Kidney (tissue), 14 donors: Measurements from ENCODE around the gene AKR1A1. TPM values are rescaled to one million over a fixed set of nuclear protein-coding genes. Genes with fewer than 3 reads are reported as not detected.

Experiments used
- DNase-seq, 5 donors: peaks; one replicate each; pipeline ENCODE4 v3.0.0-alpha.2; 2013 to 2020
- FAIRE-seq: peaks from 2 replicates; lab custom pipeline; 2012; peaks lifted over from hg19 to GRCh38; lab: Jason Lieb, UNC
- H3K27ac ChIP-seq, 2 donors: one replicate each; pipeline ENCODE4 v1.7.0; 2013; ENCODE audit warnings: low read depth in 2 of 2, low read length in 2 of 2, inconsistent platforms in 1 of 2
- H3K27me3 ChIP-seq: one replicate; pipeline ENCODE4 v1.7.1; 2013; ENCODE audit warnings: low read length, inconsistent platforms; ENCODE audit not compliant: control insufficient read depth, insufficient read depth
- H3K36me3 ChIP-seq, 3 donors: one replicate each; pipeline versions ENCODE4 v1.7.0 to v1.7.1; 2013; ENCODE audit warnings: low read length in 3 of 3, control low read depth in 1 of 3, inconsistent platforms in 1 of 3; ENCODE audit not compliant: insufficient read depth in 3 of 3, control insufficient read depth in 2 of 3
- H3K4me1 ChIP-seq, 3 donors: one replicate each; pipeline versions ENCODE4 v1.7.0 to v1.7.1; 2013; ENCODE audit warnings: low read length in 3 of 3, inconsistent platforms in 1 of 3, low read depth in 1 of 3; ENCODE audit not compliant: control insufficient read depth in 2 of 3, insufficient read depth in 2 of 3
- H3K4me3 ChIP-seq, 3 donors: one replicate each; pipeline versions ENCODE4 v1.7.0 to v1.8.1; 2013; ENCODE audit warnings: low read length in 3 of 3, control low read depth in 1 of 3, inconsistent platforms in 1 of 3
- H3K9ac ChIP-seq, 3 donors: one replicate each; pipeline versions ENCODE4 v1.7.0 to v1.7.1; 2013; ENCODE audit warnings: low read length in 3 of 3, control low read depth in 1 of 3, inconsistent platforms in 1 of 3
- H3K9me3 ChIP-seq, 3 donors: one replicate each; pipeline versions ENCODE4 v1.7.0 to v1.7.1; 2013; ENCODE audit warnings: low read length in 3 of 3, control low read depth in 1 of 3, inconsistent platforms in 1 of 3; ENCODE audit not compliant: control insufficient read depth in 2 of 3, insufficient read depth in 1 of 3
- intact Hi-C: fragments of 100-400 bp; cut with DNase I; formaldehyde crosslinking; loops from one replicate; pipeline ENCODE4 v1.11.1; 2022
- polyA plus RNA-seq: library from polyadenylated mRNA; stranded (reverse); fragments of 350-450 nt; fragmentation: Illumina TruSeq; extraction: RNeasy Lipid Tissue Mini Kit (QIAGEN cat#74804); gene quantifications from one replicate; pipeline ENCODE4 v1.2.3, GENCODE V29; 2014; ENCODE audit warnings: low read depth, low replicate concordance; ENCODE audit not compliant: insufficient read depth
- total RNA-seq: library from RNA; stranded (reverse); fragmentation: NEBNext Ultra II Directional; extraction: Animal tissue kit (Norgen Biotek cat#: 25700); gene quantifications from one replicate; pipeline ENCODE4 v1.2.1, GENCODE V29; 2021
- TF ChIP-seq, protein P1 (sequence below): IDR thresholded peaks from 3 replicates; pipeline ENCODE4 v1.5.1; 2012; ENCODE audit warnings: mild to moderate bottlenecking, moderate library complexity, borderline replicate concordance; ENCODE audit not compliant: insufficient read depth; ENCODE audit errors: extremely low read depth
- donor health status: control.
- donor health status: control.
- donor health status: control.
- donor health status: control.
- donor health status: control.
- donor health status: DM: yes; HTN: yes; CAD: no.
- donor health status: Normal renal cell carcinoma (clear cell type).

The AKR1A1 gene
- total and polyA plus RNA-seq, 2 donors from 2014 or later: 147 to 431 TPM

DNA sequence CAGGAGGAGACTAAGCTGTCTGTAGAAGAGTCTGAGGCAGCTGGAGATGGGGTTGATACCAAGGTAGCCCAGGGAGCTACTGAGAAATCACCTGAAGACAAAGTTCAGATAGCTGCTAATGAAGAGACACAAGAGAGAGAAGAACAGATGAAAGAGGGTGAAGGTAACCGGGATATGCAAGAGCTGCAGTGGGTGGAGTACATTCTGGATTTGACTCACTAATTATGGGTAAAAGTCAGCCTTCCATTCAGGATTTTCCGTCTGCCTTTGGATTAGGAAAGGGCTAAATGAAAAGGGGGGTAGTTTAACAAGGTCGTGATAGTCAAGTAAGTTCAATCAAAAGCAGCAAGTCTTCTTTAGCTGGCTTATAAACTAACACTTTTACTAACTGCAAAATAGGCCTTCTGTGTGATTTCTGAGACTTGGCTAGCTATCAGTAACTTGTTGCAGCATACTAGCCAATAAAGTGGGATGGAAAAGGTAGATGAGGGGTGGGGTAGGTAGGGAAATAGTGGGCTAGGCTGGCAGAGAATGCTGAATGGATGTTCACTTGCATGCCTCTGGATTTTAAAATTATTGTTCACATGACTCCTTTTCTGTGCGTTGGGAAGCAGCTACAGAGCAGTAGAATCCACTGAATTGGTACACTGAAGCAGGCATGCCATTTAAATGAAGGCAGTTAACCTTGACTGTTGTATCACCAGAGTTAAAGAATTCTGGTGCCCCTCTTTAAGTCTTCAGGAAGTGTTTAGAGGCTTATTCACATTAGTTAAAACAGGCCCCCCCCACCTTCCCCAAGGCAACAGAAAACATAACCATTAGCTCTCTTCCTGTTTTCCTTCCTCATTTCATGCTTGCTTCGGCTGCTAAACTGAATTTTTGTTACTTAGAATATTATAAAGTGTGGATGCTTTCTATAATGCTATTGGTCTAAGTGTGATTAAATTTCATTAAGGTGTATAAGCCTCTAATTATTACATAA is 57.8 kb downstream of the AKR1A1 start:
- Histone ChIP-seq H3K27ac (no peak overlapping the region), H3K36me3 (peaks cover 0 to 8% (median 2%) of the 10 kb centered on the region in 3 donors), H3K4me1 (peaks cover 0 to 9% (median 0%) of the 10 kb centered on the region in 3 donors), H3K9me3 (no peaks in the 10 kb centered on the region), H3K4me3 (no peak overlapping the region), H3K27me3 (no peaks in the 10 kb centered on the region), H3K9ac (no peak overlapping the region)
- FAIRE-seq: no peak
- peak in 1 of 5 donors; percentile 34 for DNase-seq
- intact Hi-C loops: no loop called here
- TF ChIP-seq, protein P1, sequence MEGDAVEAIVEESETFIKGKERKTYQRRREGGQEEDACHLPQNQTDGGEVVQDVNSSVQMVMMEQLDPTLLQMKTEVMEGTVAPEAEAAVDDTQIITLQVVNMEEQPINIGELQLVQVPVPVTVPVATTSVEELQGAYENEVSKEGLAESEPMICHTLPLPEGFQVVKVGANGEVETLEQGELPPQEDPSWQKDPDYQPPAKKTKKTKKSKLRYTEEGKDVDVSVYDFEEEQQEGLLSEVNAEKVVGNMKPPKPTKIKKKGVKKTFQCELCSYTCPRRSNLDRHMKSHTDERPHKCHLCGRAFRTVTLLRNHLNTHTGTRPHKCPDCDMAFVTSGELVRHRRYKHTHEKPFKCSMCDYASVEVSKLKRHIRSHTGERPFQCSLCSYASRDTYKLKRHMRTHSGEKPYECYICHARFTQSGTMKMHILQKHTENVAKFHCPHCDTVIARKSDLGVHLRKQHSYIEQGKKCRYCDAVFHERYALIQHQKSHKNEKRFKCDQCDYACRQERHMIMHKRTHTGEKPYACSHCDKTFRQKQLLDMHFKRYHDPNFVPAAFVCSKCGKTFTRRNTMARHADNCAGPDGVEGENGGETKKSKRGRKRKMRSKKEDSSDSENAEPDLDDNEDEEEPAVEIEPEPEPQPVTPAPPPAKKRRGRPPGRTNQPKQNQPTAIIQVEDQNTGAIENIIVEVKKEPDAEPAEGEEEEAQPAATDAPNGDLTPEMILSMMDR: no peak

DNA sequence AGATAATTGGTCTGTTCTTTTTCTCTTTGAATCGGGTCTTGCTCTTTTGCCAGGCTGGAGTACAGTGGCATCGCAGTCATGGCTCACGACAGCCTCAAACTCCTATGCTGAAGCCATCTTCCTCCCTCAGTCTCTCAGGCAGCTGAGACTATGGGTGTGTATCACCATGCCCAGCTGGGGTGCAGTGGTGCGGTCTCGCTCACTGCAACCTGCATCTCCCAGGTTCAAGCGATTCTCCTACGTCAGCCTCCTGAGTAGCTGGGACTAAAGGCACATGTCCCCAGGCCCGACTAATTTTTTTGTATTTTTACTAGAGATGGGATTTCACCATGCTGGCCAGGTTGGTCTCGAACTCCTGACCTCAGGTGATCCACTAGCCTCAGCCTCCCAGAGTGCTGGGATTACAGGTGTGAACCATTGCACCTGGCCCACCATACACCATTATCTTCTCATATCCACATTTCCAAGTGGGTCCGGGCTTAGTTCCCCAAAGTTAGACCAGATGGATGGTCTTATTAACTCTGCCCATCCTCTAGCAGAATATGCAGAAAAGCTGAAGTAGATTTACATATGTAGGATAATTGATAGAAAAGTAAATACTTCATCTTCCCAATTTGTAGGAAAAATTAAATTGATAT is 60.1 kb downstream of the AKR1A1 start:
- Histone ChIP-seq H3K27ac (no peak overlapping the region), H3K4me3 (no peak overlapping the region), H3K9me3 (no peaks in the 10 kb centered on the region), H3K36me3 (peaks cover 9 to 13% (median 10%) of the 10 kb centered on the region in 3 donors), H3K4me1 (peaks cover 0 to 9% (median 0%) of the 10 kb centered on the region in 3 donors), H3K9ac (no peak overlapping the region), H3K27me3 (no peaks in the 10 kb centered on the region)
- FAIRE-seq (no peak), DNase-seq (no peak)
- intact Hi-C loops: no loop called here
- TF ChIP-seq, protein P1: no peak

DNA sequence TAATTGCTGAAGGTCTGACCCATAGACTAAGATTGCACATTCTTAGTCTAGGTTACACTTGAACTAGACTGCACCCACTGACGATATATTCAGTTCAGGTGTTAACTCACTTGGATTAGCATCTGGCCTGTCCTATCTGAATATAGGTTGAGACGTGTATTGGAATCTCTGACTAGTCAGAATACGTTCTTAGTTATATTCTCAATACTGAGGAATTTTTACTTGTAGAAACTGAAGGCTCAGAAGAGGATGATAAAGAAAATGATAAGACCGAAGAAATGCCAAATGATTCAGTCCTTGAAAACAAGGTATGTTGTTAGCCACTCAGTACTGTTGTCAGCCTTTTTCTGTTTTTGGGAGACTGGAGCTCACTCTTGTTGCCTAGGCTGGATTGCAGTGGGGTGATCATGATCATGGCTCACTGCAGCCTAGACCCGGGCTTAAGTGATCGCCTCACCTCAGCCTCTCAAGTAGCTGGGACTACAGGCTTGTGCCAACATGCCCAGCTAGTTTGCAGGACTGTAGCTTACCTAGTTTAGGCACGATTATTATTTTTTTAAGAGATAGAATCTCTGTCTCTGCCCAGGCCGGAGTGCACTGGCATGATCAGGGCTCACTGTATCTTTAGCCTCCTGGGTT is 62.4 kb downstream of the AKR1A1 start:
- H3K4me1 ChIP-seq: peaks cover 0 to 9% (median 0%) of the 10 kb centered on the region in 3 donors
- no peaks in the 10 kb centered on the region for H3K27me3 ChIP-seq
- no peak for DNase-seq
- intact Hi-C loops: no loop called here
- no peaks in the 10 kb centered on the region for H3K9me3 ChIP-seq
- H3K27ac ChIP-seq: no peak overlapping the region
- no peak for FAIRE-seq
- H3K9ac ChIP-seq: no peak overlapping the region
- H3K36me3 ChIP-seq: peaks cover 20 to 28% (median 23%) of the 10 kb centered on the region in 3 donors
- TF ChIP-seq, protein P1: no peak
- no peak overlapping the region for H3K4me3 ChIP-seq
